HCT116 (cell line): ENCODE measurements around the gene ZDHHC4.

Source experiments
- CBX3 ChIP-seq: IDR thresholded peaks from 2 replicates; pipeline ENCODE4 v1.6.1; 2012; ENCODE audit warnings: low read depth
- CEBPB ChIP-seq: IDR thresholded peaks from 2 replicates; pipeline ENCODE4 v1.6.1; 2012; ENCODE audit warnings: low read depth
- EGR1 ChIP-seq: IDR thresholded peaks from 2 replicates; pipeline ENCODE4 v1.6.1; 2012; ENCODE audit warnings: low read depth
- EZH2 ChIP-seq: fragments of 200-600 bp; sonication (generic); IDR thresholded peaks from 2 replicates; pipeline ENCODE4 v1.6.1; 2017; ENCODE audit warnings: antibody characterized with exemption, mixed run types
- POLR2A ChIP-seq: IDR thresholded peaks from 2 replicates; pipeline ENCODE4 v1.7.0; 2011; ENCODE audit warnings: borderline replicate concordance; ENCODE audit not compliant: insufficient read depth, insufficient read length; ENCODE audit errors: extremely low read depth
- POLR2AphosphoS5 ChIP-seq: IDR thresholded peaks from 2 replicates; pipeline ENCODE4 v1.6.1; 2011; ENCODE audit warnings: mild to moderate bottlenecking, low read depth, low read length, moderate library complexity
- RAD21 ChIP-seq: IDR thresholded peaks from 2 replicates; pipeline ENCODE4 v1.6.1; 2012; ENCODE audit warnings: low read depth, mild to moderate bottlenecking
- SIN3A ChIP-seq: IDR thresholded peaks from 2 replicates; pipeline ENCODE4 v1.6.1; 2012; ENCODE audit warnings: low read depth
- ZFX ChIP-seq: fragments of 450-650 bp; IDR thresholded peaks from 2 replicates; pipeline ENCODE4 v1.6.1; 2017
- TF ChIP-seq, protein P1 (sequence below): IDR thresholded peaks from 2 replicates; pipeline ENCODE4 v1.6.1; 2012
- TF ChIP-seq, protein P2 (sequence below): IDR thresholded peaks from 2 replicates; pipeline ENCODE4 v1.6.1; 2012
- TF ChIP-seq, protein P3 (sequence below), 3 experiments: fragments of 200-600 bp in 1 of 3; sonication (generic) in 1 of 3; IDR thresholded peaks in 2 of 3; conservative IDR thresholded peaks in 1 of 3; 2 replicates each; pipeline ENCODE4 v1.5.1; 2012 to 2017; ENCODE audit warnings: low read depth in 2 of 3, low read length in 2 of 3, antibody characterized with exemption in 1 of 3, borderline replicate concordance in 1 of 3, control low read depth in 1 of 3, mild to moderate bottlenecking in 1 of 3, mixed read lengths in 1 of 3, mixed run types in 1 of 3, moderate library complexity in 1 of 3; ENCODE audit not compliant: insufficient read depth in 1 of 3
- TF ChIP-seq, protein P4 (sequence below): IDR thresholded peaks from 2 replicates; pipeline ENCODE4 v1.6.1; 2012; ENCODE audit warnings: low read depth

DNA sequence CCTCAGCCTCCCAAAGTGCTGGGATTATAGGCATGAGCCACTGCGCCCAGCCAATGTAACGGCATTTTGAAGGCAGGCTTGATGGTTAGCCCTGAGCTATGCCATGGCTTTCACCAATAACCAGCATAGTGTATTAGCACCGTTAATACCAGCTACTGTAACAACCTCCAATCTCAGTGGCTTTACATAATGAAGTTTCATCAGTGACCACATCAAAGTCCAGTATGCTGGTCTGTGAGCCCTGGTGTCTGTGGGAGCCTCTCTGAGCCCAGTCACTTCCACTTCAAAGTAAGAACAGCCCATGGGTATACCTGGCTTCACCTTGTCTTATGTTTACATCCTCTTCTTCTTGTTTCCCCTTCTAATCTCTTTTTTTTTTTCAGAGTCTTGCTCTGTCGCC, 11.6 kb upstream of the ZDHHC4 start:
- TF ChIP-seq, protein P1, sequence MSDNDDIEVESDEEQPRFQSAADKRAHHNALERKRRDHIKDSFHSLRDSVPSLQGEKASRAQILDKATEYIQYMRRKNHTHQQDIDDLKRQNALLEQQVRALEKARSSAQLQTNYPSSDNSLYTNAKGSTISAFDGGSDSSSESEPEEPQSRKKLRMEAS, result no peak
- TF ChIP-seq, protein P2, sequence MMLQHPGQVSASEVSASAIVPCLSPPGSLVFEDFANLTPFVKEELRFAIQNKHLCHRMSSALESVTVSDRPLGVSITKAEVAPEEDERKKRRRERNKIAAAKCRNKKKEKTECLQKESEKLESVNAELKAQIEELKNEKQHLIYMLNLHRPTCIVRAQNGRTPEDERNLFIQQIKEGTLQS, result no peak
- TF ChIP-seq, protein P3, sequence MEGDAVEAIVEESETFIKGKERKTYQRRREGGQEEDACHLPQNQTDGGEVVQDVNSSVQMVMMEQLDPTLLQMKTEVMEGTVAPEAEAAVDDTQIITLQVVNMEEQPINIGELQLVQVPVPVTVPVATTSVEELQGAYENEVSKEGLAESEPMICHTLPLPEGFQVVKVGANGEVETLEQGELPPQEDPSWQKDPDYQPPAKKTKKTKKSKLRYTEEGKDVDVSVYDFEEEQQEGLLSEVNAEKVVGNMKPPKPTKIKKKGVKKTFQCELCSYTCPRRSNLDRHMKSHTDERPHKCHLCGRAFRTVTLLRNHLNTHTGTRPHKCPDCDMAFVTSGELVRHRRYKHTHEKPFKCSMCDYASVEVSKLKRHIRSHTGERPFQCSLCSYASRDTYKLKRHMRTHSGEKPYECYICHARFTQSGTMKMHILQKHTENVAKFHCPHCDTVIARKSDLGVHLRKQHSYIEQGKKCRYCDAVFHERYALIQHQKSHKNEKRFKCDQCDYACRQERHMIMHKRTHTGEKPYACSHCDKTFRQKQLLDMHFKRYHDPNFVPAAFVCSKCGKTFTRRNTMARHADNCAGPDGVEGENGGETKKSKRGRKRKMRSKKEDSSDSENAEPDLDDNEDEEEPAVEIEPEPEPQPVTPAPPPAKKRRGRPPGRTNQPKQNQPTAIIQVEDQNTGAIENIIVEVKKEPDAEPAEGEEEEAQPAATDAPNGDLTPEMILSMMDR (IDR thresholded peaks at IDR 0.05 in 2 of 3, conservative IDR thresholded peaks at IDR 0.05 in 1 of 3; ENCODE audit: borderline replicate concordance in 1 of 3, insufficient read depth in 1 of 3, low read depth in 2 of 3, low read length in 2 of 3), result no peak
- TF ChIP-seq POLR2AphosphoS5, result no peak
- no peak for TF ChIP-seq POLR2A
- TF ChIP-seq RAD21, result no peak
- TF ChIP-seq EGR1, result no peak
- TF ChIP-seq, protein P4, sequence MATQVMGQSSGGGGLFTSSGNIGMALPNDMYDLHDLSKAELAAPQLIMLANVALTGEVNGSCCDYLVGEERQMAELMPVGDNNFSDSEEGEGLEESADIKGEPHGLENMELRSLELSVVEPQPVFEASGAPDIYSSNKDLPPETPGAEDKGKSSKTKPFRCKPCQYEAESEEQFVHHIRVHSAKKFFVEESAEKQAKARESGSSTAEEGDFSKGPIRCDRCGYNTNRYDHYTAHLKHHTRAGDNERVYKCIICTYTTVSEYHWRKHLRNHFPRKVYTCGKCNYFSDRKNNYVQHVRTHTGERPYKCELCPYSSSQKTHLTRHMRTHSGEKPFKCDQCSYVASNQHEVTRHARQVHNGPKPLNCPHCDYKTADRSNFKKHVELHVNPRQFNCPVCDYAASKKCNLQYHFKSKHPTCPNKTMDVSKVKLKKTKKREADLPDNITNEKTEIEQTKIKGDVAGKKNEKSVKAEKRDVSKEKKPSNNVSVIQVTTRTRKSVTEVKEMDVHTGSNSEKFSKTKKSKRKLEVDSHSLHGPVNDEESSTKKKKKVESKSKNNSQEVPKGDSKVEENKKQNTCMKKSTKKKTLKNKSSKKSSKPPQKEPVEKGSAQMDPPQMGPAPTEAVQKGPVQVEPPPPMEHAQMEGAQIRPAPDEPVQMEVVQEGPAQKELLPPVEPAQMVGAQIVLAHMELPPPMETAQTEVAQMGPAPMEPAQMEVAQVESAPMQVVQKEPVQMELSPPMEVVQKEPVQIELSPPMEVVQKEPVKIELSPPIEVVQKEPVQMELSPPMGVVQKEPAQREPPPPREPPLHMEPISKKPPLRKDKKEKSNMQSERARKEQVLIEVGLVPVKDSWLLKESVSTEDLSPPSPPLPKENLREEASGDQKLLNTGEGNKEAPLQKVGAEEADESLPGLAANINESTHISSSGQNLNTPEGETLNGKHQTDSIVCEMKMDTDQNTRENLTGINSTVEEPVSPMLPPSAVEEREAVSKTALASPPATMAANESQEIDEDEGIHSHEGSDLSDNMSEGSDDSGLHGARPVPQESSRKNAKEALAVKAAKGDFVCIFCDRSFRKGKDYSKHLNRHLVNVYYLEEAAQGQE, result no peak
- no peak for TF ChIP-seq SIN3A
- TF ChIP-seq ZFX, result no peak
- TF ChIP-seq CBX3, result no peak
- TF ChIP-seq CEBPB, result no peak
- no peak for TF ChIP-seq EZH2
